Astrocyte (in vitro differentiated cells and primary cell): Measurements from ENCODE around the gene TLCD5. TPM values are rescaled to one million over a fixed set of nuclear protein-coding genes. Genes with fewer than 3 reads are reported as not detected.

Experiments used
- total RNA-seq: library from RNA; stranded (reverse); gene quantifications from 2 replicates; pipeline ENCODE4 v1.2.1, GENCODE V29; 2021

The TLCD5 gene
- total RNA-seq, 1 donor from 2014 or later: 9.5 TPM

Other genes with a start within 250 kb of the TLCD5 start
- 0.55 and 1.1 TPM in 2 replicates for gene TRIM29, start 187.2 kb upstream of the TLCD5 start, total RNA-seq
- 20.9 and 22.5 TPM in 2 replicates for gene OAF, start 114.3 kb upstream of the TLCD5 start, total RNA-seq
- 0.20 TPM in 1 of 2 replicates, not detected in the other for gene POU2F3, start 85.2 kb upstream of the TLCD5 start, total RNA-seq
- gene ARHGEF12, start 11.1 kb downstream of the TLCD5 start, total RNA-seq: 78.0 and 83.1 TPM in 2 replicates
- 2.2 and 3.9 TPM in 2 replicates for gene GRIK4, start 186.4 kb downstream of the TLCD5 start, total RNA-seq